ENCODE measurements around the gene NEK11. TPM values are rescaled to one million over a fixed set of nuclear protein-coding genes. Genes with fewer than 3 reads are reported as not detected.

Gene NEK11
- total and polyA plus RNA-seq, 9 of the 15 experiments (the other 6 are each of a cell fraction or from before 2014, with no cell fraction given), result 0.28 to 1.5 (median 0.87) TPM

DNA sequence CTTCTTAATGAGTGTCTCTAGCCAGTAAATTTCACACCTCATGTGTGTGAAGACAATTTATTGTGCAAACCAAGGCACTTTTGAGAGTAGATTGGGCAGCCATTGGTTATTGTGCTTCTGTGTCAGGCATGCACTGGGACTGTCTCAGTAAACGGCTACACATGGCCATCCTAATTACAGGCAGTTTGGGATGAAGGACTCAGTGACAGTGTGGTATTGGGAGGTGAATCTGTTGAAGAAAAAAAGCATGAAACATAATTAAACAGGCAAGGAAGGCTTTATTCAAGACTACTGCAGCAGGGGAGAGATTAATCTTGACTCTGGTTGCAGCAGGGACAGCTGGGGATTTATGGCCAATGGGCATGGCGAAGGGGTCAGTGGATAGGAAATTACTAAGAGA, 297.1 kb downstream of the NEK11 start:
- WGBS (ENCODE audit: insufficient coverage, low coverage, missing lambda C conversion rate), result 14% methylated on average over 2 of the region's 2 CpGs
- H3K36me3 ChIP-seq (ENCODE audit: control insufficient read depth, insufficient read depth, low read length), result no peaks in the 10 kb centered on the region

More for the DNA sequence above, 297.1 kb downstream of the NEK11 start:
- BruUV-seq (replicated peaks), result no TSS peak
- no peaks in the 10 kb centered on the region for H3K9me3 ChIP-seq (replicated peaks; ENCODE audit: control insufficient read depth, insufficient read depth, low read depth, low read length)
- H3K9ac ChIP-seq (ENCODE audit: insufficient read depth in 1 of 2, low read depth in 2 of 2, low read length in 2 of 2), result no peak overlapping the region
- DNase-seq (ENCODE audit: extremely low read depth in 1 of 4, low spot score in 3 of 4) (no peak), FAIRE-seq (no peak), ATAC-seq (no peak)
- no peak overlapping the region for H3K4me2 ChIP-seq (ENCODE audit: insufficient read depth, low read length)
- in situ Hi-C loops (cut with MboI), result no loop called here
- H3K27me3 ChIP-seq (ENCODE audit: control insufficient read depth in 2 of 2, insufficient read depth in 2 of 2, low read length in 2 of 2), result no peaks in the 10 kb centered on the region
- ChIA-PET POLR2A (no interaction called here), CTCF (ENCODE audit: low intra/inter-chr PET ratio) (no interaction called here)
- H3K9me1 ChIP-seq (ENCODE audit: control insufficient read depth, insufficient read depth, low read length), result no peaks in the 10 kb centered on the region
- no peak overlapping the region for H3K4me3 ChIP-seq
- intact Hi-C loops (cut with micrococcal nuclease), result no loop called here
- H3K27ac ChIP-seq (ENCODE audit: extremely low read depth, low read depth, low read length), result no peak overlapping the region
- H4K20me1 ChIP-seq (replicated peaks; ENCODE audit: control insufficient read depth, insufficient read depth, low read length), result no peaks in the 10 kb centered on the region
- TF ChIP-seq MAFG (tag; conservative IDR thresholded peaks at IDR 0.05) (no peak), YY1 (IDR thresholded peaks at IDR 0.05; ENCODE audit: borderline replicate concordance in 1 of 3, control insufficient read depth in 1 of 3, extremely low read depth in 1 of 3, insufficient read depth in 3 of 3, insufficient read length in 1 of 3, insufficient replicate concordance in 2 of 3, low read depth in 1 of 3, low read length in 2 of 3) (no peak), NCOR1 (IDR thresholded peaks at IDR 0.05) (no peak), EHMT2 (IDR thresholded peaks at IDR 0.05) (no peak), CHD1 (IDR thresholded peaks at IDR 0.05; ENCODE audit: low read length) (no peak), TRIM24 (IDR thresholded peaks at IDR 0.05) (no peak)
- TF ChIP-seq, protein P1, sequence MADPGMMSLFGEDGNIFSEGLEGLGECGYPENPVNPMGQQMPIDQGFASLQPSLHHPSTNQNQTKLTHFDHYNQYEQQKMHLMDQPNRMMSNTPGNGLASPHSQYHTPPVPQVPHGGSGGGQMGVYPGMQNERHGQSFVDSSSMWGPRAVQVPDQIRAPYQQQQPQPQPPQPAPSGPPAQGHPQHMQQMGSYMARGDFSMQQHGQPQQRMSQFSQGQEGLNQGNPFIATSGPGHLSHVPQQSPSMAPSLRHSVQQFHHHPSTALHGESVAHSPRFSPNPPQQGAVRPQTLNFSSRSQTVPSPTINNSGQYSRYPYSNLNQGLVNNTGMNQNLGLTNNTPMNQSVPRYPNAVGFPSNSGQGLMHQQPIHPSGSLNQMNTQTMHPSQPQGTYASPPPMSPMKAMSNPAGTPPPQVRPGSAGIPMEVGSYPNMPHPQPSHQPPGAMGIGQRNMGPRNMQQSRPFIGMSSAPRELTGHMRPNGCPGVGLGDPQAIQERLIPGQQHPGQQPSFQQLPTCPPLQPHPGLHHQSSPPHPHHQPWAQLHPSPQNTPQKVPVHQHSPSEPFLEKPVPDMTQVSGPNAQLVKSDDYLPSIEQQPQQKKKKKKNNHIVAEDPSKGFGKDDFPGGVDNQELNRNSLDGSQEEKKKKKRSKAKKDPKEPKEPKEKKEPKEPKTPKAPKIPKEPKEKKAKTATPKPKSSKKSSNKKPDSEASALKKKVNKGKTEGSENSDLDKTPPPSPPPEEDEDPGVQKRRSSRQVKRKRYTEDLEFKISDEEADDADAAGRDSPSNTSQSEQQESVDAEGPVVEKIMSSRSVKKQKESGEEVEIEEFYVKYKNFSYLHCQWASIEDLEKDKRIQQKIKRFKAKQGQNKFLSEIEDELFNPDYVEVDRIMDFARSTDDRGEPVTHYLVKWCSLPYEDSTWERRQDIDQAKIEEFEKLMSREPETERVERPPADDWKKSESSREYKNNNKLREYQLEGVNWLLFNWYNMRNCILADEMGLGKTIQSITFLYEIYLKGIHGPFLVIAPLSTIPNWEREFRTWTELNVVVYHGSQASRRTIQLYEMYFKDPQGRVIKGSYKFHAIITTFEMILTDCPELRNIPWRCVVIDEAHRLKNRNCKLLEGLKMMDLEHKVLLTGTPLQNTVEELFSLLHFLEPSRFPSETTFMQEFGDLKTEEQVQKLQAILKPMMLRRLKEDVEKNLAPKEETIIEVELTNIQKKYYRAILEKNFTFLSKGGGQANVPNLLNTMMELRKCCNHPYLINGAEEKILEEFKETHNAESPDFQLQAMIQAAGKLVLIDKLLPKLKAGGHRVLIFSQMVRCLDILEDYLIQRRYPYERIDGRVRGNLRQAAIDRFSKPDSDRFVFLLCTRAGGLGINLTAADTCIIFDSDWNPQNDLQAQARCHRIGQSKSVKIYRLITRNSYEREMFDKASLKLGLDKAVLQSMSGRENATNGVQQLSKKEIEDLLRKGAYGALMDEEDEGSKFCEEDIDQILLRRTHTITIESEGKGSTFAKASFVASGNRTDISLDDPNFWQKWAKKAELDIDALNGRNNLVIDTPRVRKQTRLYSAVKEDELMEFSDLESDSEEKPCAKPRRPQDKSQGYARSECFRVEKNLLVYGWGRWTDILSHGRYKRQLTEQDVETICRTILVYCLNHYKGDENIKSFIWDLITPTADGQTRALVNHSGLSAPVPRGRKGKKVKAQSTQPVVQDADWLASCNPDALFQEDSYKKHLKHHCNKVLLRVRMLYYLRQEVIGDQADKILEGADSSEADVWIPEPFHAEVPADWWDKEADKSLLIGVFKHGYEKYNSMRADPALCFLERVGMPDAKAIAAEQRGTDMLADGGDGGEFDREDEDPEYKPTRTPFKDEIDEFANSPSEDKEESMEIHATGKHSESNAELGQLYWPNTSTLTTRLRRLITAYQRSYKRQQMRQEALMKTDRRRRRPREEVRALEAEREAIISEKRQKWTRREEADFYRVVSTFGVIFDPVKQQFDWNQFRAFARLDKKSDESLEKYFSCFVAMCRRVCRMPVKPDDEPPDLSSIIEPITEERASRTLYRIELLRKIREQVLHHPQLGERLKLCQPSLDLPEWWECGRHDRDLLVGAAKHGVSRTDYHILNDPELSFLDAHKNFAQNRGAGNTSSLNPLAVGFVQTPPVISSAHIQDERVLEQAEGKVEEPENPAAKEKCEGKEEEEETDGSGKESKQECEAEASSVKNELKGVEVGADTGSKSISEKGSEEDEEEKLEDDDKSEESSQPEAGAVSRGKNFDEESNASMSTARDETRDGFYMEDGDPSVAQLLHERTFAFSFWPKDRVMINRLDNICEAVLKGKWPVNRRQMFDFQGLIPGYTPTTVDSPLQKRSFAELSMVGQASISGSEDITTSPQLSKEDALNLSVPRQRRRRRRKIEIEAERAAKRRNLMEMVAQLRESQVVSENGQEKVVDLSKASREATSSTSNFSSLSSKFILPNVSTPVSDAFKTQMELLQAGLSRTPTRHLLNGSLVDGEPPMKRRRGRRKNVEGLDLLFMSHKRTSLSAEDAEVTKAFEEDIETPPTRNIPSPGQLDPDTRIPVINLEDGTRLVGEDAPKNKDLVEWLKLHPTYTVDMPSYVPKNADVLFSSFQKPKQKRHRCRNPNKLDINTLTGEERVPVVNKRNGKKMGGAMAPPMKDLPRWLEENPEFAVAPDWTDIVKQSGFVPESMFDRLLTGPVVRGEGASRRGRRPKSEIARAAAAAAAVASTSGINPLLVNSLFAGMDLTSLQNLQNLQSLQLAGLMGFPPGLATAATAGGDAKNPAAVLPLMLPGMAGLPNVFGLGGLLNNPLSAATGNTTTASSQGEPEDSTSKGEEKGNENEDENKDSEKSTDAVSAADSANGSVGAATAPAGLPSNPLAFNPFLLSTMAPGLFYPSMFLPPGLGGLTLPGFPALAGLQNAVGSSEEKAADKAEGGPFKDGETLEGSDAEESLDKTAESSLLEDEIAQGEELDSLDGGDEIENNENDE (IDR thresholded peaks at IDR 0.05; ENCODE audit: low read depth, low read length), result no peak
- TF ChIP-seq, protein P2, sequence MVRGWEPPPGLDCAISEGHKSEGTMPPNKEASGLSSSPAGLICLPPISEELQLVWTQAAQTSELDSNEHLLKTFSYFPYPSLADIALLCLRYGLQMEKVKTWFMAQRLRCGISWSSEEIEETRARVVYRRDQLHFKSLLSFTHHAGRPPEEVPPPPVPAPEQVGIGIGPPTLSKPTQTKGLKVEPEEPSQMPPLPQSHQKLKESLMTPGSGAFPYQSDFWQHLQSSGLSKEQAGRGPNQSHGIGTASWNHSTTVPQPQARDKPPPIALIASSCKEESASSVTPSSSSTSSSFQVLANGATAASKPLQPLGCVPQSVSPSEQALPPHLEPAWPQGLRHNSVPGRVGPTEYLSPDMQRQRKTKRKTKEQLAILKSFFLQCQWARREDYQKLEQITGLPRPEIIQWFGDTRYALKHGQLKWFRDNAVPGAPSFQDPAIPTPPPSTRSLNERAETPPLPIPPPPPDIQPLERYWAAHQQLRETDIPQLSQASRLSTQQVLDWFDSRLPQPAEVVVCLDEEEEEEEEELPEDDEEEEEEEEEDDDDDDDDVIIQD (CRISPR knock-in tag; IDR thresholded peaks at IDR 0.05), result no peak
- H2AFZ ChIP-seq (ENCODE audit: low read depth, low read length), result no peak overlapping the region
- H3K79me2 ChIP-seq (ENCODE audit: control insufficient read depth, insufficient read depth, low read length), result no peaks in the 10 kb centered on the region
- H3K4me1 ChIP-seq (replicated peaks in 1 of 2; ENCODE audit: control insufficient read depth in 2 of 2, insufficient read depth in 2 of 2, low read length in 2 of 2), result no peaks in the 10 kb centered on the region
